GM19193 (cell line): Measurements from ENCODE around the gene ATP1B1.

Experiments used
- POLR2A ChIP-seq: IDR thresholded peaks from 4 replicates; pipeline ENCODE4 v1.6.1; 2011; ENCODE audit not compliant: insufficient read depth, insufficient read length; ENCODE audit errors: extremely low read depth

ATP1B1 gene

GRCh38 chr1:169142129-169142528 is 35.6 kb downstream of the ATP1B1 start:
- no peak for TF ChIP-seq POLR2A

- TF ChIP-seq POLR2A, result no peak
These were observed 36.9 kb downstream of the ATP1B1 start for GRCh38 chr1:169143346-169143745.

GRCh38 chr1:169143984-169144383 is 37.5 kb downstream of the ATP1B1 start:
- TF ChIP-seq POLR2A, result no peak

GRCh38 chr1:169144941-169145626 is 38.6 kb downstream of the ATP1B1 start:
- TF ChIP-seq POLR2A, result no peak

- TF ChIP-seq POLR2A, result no peak
These were observed 40.2 kb downstream of the ATP1B1 start for GRCh38 chr1:169146576-169147214.

GRCh38 chr1:169148472-169149252 is 42.2 kb downstream of the ATP1B1 start:
- TF ChIP-seq POLR2A, result no peak

GRCh38 chr1:169149555-169150286 is 43.2 kb downstream of the ATP1B1 start:
- TF ChIP-seq POLR2A, result no peak

GRCh38 chr1:169150641-169151337 is 44.3 kb downstream of the ATP1B1 start:
- TF ChIP-seq POLR2A, result no peak

GRCh38 chr1:169151338-169151837 is 44.9 kb downstream of the ATP1B1 start:
- no peak for TF ChIP-seq POLR2A

GRCh38 chr1:169155675-169156074 is 49.2 kb downstream of the ATP1B1 start:
- no peak for TF ChIP-seq POLR2A

- no peak for TF ChIP-seq POLR2A
These were observed 50.1 kb downstream of the ATP1B1 start for GRCh38 chr1:169156580-169156979.

- TF ChIP-seq POLR2A, result no peak
These were observed 54.5 kb downstream of the ATP1B1 start for GRCh38 chr1:169160845-169161495.

GRCh38 chr1:169161496-169162194 is 55.2 kb downstream of the ATP1B1 start:
- TF ChIP-seq POLR2A, result no peak

- no peak for TF ChIP-seq POLR2A
These were observed 56.6 kb downstream of the ATP1B1 start for GRCh38 chr1:169163059-169163458.

- TF ChIP-seq POLR2A, result no peak
These were observed 69.0 kb downstream of the ATP1B1 start for GRCh38 chr1:169175461-169175860.
